NCI-H446 treated with DMSO at 0.1 percent for 48 hours (cell line): Measurements from ENCODE around the gene CWC15.
"Not testable (repeated sequence)": the region's sequence is repeated elsewhere in the genome, so short reads cannot be mapped to it uniquely, and the experiment has no call there.

Experiments
- DNase-seq: peaks from one replicate; lab custom pipeline; 2025; lab: John Stamatoyannopoulos, UW

The CWC15 gene

DNA sequence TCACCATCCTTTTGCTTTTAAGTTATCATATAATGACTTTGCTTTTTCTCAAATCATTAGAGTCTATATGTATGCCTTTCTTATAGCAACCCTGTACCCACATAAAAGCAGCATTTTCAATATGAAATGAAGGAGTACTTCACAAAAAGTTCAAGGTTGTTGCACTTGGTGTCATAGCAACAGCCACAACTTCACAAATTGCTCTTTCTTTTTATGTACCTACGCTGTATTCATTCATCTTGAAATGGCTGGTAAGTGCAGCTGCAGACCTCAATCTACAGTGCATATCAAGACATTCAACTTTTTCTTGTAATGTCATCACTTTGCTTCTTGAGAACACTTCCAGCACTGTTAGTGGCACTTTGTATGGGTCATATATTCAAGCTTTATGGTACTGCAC lies 18.6 kb downstream of the CWC15 start:
- DNase-seq: no peak

- DNase-seq: no peak
Measured at GRCh38 chr11:94948070-94948617, 25.2 kb downstream of the CWC15 start.

- no peak for DNase-seq
Measured at GRCh38 chr11:94946812-94947211, 26.5 kb downstream of the CWC15 start.

GRCh38 chr11:94941131-94941530 lies 32.2 kb downstream of the CWC15 start:
- no peak for DNase-seq

GRCh38 chr11:94939346-94939745 lies 34.0 kb downstream of the CWC15 start:
- no peak for DNase-seq

DNA sequence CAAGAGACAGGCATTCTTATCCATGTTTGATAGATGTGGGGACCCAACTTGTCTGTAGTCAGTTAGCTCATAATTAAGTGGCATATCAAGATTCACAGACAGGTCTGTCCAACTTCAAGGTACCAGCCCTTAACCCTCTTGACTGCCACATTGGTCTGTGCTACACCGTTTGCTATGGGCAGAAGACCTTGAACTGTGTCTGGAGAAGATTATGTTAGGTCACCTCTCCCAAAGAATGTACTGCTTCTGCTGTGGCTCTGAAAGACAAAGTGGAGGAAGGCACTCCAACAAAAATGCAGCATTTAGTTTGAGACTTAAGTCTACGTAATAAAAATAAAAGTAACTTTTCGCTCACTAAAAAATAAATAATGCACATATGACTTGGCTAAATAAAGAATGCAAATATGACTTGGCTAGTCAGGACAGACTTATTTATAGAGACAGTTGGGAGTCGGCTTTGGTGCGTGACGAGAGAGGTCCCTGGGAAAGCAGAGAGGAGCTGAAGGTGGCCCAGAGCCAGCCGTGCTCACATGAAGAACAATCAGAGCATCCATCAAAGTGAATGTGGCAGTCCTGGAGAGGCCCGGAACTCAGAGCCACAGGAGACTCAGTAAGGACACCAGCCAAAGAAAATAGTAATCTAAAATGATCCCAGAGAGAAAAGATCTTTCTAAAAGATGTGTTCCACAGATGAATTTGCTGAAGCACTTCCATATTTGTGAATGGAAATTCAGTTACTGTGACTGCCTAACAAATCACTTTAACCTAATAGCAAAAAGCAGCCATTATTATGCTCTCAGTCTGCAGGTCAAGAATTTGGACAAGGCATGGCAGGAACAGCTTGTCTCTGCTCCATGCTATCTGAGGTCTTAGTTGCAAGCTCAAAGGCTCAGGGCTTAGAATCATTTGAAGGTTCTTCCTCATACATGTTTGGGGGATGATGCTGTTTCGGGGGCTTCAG lies 35.0 kb downstream of the CWC15 start:
- DNase-seq: peak; percentile 95

DNA sequence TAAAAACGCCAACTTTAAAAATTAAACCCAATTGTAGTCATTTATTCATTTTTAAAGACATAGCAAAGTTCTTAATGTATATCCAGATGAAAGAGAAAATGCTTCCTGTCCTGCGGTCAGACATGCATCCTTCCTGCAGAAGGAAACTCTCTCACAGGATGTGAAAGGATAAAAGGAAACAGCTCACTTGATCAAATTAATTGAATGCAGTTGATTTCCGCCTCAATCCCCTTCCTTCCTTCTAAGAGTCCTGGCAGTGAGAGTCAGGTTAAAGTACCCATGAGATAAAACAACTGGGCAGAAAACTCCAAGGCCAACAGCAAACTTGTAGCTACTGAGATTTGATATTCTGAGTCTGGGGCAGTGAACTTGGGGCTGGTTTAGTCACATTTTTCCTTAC lies 38.5 kb downstream of the CWC15 start:
- DNase-seq: no peak

- DNase-seq: peak; percentile 53
Measured at GRCh38 chr11:94934362-94934761, 39.0 kb downstream of the CWC15 start.

DNA sequence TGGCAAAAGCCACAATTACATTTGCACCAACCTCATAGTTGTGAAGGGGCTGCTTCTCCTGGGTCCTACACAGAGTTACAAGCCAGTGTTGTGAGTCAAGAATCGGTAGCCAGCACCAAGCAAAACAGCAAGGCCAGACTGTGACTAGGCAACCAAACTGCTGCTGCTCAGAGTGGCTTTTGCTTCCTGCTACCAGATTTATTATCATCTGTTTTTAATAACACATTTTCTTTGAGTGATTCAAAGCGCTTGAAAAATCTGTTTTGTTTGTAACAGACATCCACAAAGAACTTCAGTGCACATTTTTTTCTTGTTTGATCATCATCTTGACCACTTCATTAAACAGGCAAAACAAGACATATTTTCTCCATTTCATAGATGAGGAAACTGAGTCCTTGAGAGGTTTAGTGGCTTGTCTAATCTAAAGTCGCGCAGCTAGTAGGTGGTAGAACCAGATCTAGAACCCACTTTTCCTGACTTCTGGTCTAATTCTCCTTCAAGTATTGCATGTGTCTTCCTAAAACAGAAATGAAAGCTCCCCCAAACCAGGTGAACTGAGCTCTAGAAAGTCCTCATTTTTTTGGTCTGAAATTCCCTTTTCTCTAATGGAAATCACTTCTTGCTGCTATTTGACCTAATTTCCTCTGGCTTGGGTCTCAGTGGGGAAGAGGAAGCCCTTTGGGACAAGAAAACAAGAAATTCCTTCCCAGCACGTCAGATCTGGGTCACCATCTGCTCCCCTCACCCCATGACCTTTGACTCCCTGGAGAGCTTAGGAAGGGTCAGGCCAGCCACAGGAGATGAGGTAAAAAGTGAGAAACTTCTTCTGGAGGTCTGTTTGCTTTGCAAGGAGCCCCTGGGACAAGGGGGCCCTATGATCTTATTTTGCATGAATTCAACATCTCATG lies 39.9 kb downstream of the CWC15 start:
- DNase-seq: no peak

DNA sequence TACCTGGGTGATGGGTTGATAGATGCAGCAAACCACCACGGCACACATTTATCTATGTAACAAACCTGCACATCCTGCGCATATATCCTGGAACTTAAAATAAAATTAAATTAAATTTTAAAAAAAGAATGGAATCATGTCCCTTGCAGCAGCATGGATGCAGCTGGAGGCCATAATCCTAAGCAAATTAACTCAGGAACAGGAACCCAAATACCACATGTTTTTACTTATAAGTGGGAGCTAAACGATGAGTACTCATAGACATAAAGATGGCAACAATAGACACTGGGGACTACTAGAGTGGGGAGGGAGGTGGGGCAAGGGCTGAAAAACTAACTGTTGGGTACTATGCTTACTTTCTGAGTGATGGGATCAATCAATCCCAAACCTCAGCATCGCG lies 40.9 kb downstream of the CWC15 start:
- no peak for DNase-seq

- not testable (repeated sequence) for DNase-seq
Measured at GRCh38 chr11:94932072-94932471, 41.3 kb downstream of the CWC15 start.

GRCh38 chr11:94928117-94928990 lies 45.0 kb downstream of the CWC15 start:
- DNase-seq: no peak

- no peak for DNase-seq
Measured at GRCh38 chr11:94926698-94927237, 46.6 kb downstream of the CWC15 start.

DNA sequence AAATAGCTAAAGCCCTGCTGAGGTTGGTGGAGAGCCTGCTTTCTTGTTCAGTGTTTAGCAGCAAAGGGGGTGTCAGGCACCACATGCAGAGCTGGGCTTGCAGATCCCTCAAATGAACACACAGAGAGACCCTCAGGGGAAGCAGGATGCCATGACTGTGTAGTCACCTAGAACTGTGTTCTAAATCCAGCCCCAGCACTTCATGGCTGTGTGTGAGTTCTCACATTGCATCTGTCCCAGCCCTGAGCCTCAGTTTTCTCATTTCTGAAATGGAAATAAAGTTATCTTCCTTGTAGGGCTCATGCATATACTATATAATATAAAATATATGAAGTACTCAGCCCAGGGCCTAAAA lies 47.1 kb downstream of the CWC15 start:
- no peak for DNase-seq

- no peak for DNase-seq
Measured at GRCh38 chr11:94925422-94926270, 47.7 kb downstream of the CWC15 start.

DNA sequence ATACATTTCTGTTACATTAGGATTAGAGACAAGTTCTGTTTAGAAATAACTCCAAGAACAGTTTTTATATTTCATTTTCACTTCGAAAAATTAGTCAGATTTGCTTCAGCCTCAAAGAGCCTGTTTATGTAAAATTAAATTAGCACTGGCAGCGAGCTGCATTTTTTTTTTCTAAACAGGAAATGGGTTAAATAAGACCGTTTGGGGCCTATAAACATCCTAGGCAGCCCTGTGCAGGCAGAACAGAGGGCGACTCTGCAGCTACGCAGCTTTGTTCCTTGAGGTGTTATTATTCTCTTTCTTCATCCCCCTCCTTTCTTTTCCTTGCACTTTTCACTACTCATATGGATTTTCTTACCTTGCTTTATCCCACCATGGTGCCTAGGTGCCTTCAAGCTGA lies 48.7 kb downstream of the CWC15 start:
- DNase-seq: no peak

DNA sequence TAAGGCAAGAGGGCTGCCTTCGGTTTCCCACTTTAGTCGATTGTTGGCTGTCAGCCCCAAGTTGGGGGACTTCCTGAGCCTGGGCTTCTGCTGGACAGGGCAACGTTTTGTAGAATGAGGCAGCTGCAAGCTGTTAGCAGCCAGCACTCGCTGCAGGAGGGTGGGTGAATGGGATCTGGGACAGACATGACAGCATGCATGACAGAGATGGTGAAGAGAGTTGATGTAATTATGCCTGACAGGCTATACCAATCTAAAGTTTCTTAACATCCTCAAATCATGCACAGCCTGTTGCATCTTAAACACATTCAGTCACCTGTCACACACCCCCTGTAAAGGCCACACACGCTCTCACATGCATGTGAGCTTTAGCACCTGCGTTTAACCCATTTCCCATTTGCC lies 49.2 kb downstream of the CWC15 start:
- no peak for DNase-seq

GRCh38 chr11:94923004-94923334 lies 50.4 kb downstream of the CWC15 start:
- no peak for DNase-seq

GRCh38 chr11:94922321-94923003 lies 50.9 kb downstream of the CWC15 start:
- DNase-seq: no peak

DNA sequence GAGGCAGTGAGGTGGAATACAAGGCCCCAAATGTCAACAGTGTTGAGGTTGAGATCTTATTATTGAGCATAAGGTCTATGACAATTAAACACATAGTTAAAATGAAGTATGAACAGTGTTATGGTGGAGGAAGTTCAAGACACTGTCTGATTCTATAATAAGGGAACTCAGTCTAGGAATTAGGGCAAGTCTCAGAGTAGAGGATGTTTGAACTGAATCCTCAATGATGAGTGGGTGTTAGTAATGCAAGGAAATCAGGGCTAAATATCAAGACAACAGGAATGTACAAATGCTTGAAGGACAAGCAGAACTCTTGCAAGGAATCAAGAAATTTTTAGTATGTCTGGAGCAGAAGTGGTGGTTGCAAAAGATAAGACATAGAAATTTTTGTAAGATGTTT lies 53.0 kb downstream of the CWC15 start:
- DNase-seq: no peak
